Activated T-helper 1 cell treated with anti-CD3 and anti-CD28 coated beads, Interleukin-12 subunit alpha, Interleukin-12 subunit beta, Interleukin-2, Interleukin-4 antibody, amounts not matched to agents 30 ng/mL and 10 ng/mL and 1 ng/mL, durations not matched to agents 14 hours and 24 hours and 36 hours (primary cell): Measurements from ENCODE around the gene EPB41L3. TPM values are rescaled to one million over a fixed set of nuclear protein-coding genes. Genes with fewer than 3 reads are reported as not detected.

Source experiments
- DNase-seq: peaks from one replicate; pipeline ENCODE4 v3.0.0; 2021; ENCODE audit warnings: low spot score
- H3K27ac Mint-ChIP-seq: one replicate; pipeline ENCODE4 v1.8.0; 2021; ENCODE audit warnings: mild to moderate bottlenecking, mixed read lengths
- H3K27me3 Mint-ChIP-seq: one replicate; pipeline ENCODE4 v1.8.0; 2022; ENCODE audit warnings: mild to moderate bottlenecking, moderate library complexity, mixed read lengths; ENCODE audit not compliant: insufficient read depth
- H3K36me3 Mint-ChIP-seq: one replicate; pipeline ENCODE4 v1.8.0; 2021; ENCODE audit warnings: low read depth, mixed read lengths
- H3K4me1 Mint-ChIP-seq: one replicate; pipeline ENCODE4 v1.8.0; 2021; ENCODE audit warnings: low read depth, mixed read lengths
- H3K4me3 Mint-ChIP-seq: one replicate; pipeline ENCODE4 v1.8.0; 2021; ENCODE audit warnings: mild to moderate bottlenecking, moderate library complexity, mixed read lengths
- H3K9me3 Mint-ChIP-seq: one replicate; pipeline ENCODE4 v1.8.0; 2021; ENCODE audit warnings: mixed read lengths
- intact Hi-C: fragments of 100-400 bp; cut with micrococcal nuclease; formaldehyde crosslinking; loops from one replicate; pipeline ENCODE4 v1.15.1; 2024
- total RNA-seq: library from RNA; stranded (reverse); gene quantifications from 2 replicates; pipeline ENCODE4 v1.2.3, GENCODE V29; 2022

EPB41L3 gene
- total RNA-seq, 1 donor from 2014 or later = 1.7 TPM

DNA sequence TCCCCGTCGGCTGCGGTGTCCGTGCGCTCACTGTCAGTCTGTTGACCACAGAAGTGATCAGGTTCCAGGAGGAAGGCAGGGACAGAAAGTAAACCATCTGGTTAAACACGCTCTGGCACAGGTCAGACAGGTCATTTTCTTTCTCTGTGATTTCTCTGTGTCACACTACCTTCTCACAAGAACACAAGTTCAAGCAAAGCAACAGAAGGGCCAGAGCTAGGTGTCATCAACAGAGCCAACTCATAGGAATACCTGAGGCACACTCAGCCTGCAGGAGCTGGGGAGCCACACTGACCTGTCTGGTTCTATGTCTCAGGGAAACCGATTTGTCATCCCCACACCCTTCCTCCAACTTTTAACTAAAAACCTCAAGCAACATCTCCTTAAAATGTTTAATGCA, 133.2 kb downstream of the EPB41L3 start:
- Mint-ChIP-seq H3K27me3 (peaks cover 5% of the 10 kb centered on the region), H3K4me3 (no peak overlapping the region), H3K4me1 (no peaks in the 10 kb centered on the region), H3K36me3 (no peaks in the 10 kb centered on the region), H3K9me3 (no peaks in the 10 kb centered on the region), H3K27ac (no peak overlapping the region)
- no peak for DNase-seq
- intact Hi-C loops = no loop called here

GRCh38 chr18:5398269-5398668, 145.5 kb downstream of the EPB41L3 start:
- Mint-ChIP-seq H3K4me3 (no peak overlapping the region), H3K36me3 (no peaks in the 10 kb centered on the region), H3K27ac (no peak overlapping the region), H3K4me1 (peaks cover 22% of the 10 kb centered on the region), H3K9me3 (no peaks in the 10 kb centered on the region), H3K27me3 (peaks cover 2% of the 10 kb centered on the region)
- intact Hi-C loops = loop anchor here (10.0 kb wide), 1 partner anchor 153 kb away; no protein-coding TSS in a partner anchor
- no peak for DNase-seq

DNA sequence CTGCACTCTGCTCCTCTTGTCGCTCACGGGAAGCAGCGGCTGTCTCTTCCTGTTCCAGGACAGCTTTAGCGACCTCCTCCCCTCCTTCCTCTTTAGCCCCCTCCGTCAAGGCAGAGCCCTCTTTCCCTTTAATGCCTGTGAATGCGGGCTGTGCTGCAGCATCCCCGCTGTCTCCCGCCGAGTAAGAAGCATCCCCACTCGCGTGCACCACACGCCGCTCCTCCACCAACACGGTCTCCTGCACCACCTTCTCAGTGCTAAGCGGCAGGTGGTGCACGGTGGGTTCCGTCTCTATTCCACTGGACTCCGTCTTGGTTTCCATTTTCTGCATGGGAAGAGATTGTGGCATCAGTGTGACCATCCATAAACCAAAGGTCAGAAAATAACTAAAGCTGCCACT, 146.7 kb downstream of the EPB41L3 start:
- Mint-ChIP-seq H3K27me3 (peaks cover 2% of the 10 kb centered on the region), H3K4me3 (no peak overlapping the region), H3K36me3 (no peaks in the 10 kb centered on the region), H3K9me3 (no peaks in the 10 kb centered on the region), H3K27ac (no peak overlapping the region), H3K4me1 (peaks cover 22% of the 10 kb centered on the region)
- intact Hi-C loops = loop anchor here (10.0 kb wide), 1 partner anchor 152 kb away; no protein-coding TSS in a partner anchor
- no peak for DNase-seq

DNA sequence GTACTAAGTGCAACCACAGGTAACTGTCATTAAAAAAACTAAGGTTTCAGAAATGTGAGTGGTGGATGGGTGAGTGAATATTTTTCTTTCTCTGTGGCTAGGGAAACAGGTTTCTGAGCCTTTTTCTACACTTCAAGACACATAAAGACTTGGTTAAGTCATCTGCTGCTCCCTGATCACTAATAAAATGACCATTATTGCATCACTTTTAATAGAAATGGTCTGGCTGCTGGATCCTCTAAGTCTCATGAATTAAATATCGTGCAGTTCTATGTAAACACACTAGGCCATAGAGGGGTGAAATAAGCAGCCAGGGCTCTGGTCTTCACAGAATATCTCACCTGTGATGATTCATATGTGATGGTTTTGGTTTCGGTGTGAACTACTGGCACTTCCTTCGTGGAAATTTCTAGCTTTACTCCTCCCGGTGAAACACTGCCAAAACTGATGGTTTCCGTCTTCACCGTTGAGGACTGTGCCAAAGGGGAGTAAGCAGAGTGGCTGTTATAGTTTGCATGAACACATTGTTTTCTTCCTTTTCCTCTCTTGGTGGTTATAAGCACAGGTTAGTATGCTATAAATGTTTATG, 147.8 kb downstream of the EPB41L3 start:
- intact Hi-C loops = loop anchor here (10.0 kb wide), 1 partner anchor 151 kb away; no protein-coding TSS in a partner anchor
- no peak overlapping the region for H3K27ac Mint-ChIP-seq
- H3K9me3 Mint-ChIP-seq = no peaks in the 10 kb centered on the region
- DNase-seq = peak; percentile 4
- H3K4me1 Mint-ChIP-seq = peaks cover 21% of the 10 kb centered on the region
- H3K4me3 Mint-ChIP-seq = no peak overlapping the region
- no peaks in the 10 kb centered on the region for H3K36me3 Mint-ChIP-seq
- H3K27me3 Mint-ChIP-seq = peaks cover 2% of the 10 kb centered on the region

DNA sequence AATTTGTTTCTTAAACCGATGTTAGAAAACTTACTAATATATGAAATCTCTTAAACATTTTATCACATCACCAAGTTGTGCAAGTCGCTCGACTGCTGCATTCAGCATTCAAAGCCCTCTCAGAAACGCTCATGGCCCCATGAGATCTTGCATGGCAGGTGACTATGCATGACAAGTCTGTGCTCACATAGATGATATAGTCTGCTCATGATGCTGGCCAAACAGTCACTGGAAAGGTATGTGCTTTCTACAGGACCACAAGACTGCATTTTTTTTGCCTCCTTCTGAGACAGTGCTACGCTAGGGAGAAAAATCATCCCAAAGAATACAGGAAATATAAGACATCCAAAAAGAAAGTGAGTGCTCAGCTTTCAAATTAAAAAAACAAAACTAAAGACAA, 150.0 kb downstream of the EPB41L3 start:
- peaks cover 2% of the 10 kb centered on the region for H3K27me3 Mint-ChIP-seq
- H3K9me3 Mint-ChIP-seq = no peaks in the 10 kb centered on the region
- H3K36me3 Mint-ChIP-seq = no peaks in the 10 kb centered on the region
- peaks cover 11% of the 10 kb centered on the region for H3K4me1 Mint-ChIP-seq
- H3K4me3 Mint-ChIP-seq = no peak overlapping the region
- no peak overlapping the region for H3K27ac Mint-ChIP-seq
- no peak for DNase-seq
- intact Hi-C loops = loop anchor here (10.0 kb wide), 1 partner anchor 149 kb away; no protein-coding TSS in a partner anchor

DNA sequence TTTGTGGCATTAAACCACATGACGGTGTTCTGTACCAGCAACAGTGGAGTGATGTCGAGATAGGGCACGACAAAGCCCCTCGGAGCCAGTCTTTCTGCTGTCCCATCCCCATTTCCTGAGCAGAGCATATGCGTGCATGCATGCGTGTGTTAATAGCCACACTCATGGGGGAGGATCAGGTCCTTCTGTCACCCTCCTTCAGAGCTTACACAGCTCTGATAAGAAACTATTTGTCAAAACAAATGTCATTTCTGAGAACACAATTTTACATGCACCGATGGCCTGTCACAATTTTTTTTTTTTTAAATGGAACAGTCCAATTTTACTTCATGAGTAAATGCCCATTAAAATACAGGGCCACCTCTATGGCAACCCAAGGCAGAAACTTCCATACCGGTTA, 152.4 kb downstream of the EPB41L3 start:
- Mint-ChIP-seq H3K9me3 (no peaks in the 10 kb centered on the region), H3K27ac (no peak overlapping the region), H3K36me3 (no peaks in the 10 kb centered on the region), H3K4me1 (peaks cover 10% of the 10 kb centered on the region), H3K4me3 (no peak overlapping the region), H3K27me3 (peaks cover 2% of the 10 kb centered on the region)
- intact Hi-C loops = loop anchor here (10.0 kb wide), 1 partner anchor 147 kb away; no protein-coding TSS in a partner anchor
- DNase-seq = no peak

DNA sequence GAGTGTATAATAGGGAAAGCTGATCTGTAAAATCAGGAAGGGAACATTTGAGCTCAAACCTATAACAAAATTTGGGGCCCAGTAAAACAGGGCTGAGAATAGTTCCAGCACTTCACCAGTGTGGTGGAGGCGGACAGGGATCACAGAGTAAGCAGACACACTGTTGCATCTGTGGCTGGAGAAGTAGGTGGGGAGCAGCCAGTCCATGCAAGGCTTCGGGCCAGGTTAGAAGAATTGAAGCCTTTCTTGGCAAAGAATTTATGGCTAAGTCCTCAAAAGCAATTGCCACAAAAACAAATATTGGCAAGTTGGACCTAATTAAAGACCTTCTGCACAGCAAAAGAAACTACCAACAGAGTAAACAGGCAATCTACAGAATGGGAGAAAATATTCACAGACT, 154.4 kb downstream of the EPB41L3 start:
- peaks cover 2% of the 10 kb centered on the region for H3K27me3 Mint-ChIP-seq
- no peaks in the 10 kb centered on the region for H3K9me3 Mint-ChIP-seq
- H3K27ac Mint-ChIP-seq = no peak overlapping the region
- intact Hi-C loops = no loop called here
- H3K4me3 Mint-ChIP-seq = no peak overlapping the region
- no peak for DNase-seq
- H3K36me3 Mint-ChIP-seq = no peaks in the 10 kb centered on the region
- H3K4me1 Mint-ChIP-seq = no peaks in the 10 kb centered on the region

DNA sequence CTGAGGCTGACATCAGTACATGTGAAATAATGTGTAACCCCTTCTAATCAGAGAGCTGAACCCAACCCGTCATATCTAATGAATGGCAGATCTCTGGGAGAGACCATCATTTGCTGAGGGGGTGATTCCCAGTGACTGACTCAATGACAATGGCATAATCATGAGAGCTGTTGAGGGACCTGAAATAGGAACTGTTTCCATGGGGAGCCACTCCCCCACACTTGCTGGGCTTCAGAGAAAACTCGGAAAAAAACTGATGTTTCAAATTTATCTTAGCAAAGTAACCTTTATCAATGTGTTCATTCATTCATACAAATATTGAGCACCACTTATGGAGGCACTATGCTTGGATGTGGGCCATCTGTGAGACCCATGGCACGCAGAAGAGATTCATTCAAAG, 154.9 kb downstream of the EPB41L3 start:
- no peaks in the 10 kb centered on the region for H3K9me3 Mint-ChIP-seq
- H3K4me1 Mint-ChIP-seq = no peaks in the 10 kb centered on the region
- intact Hi-C loops = no loop called here
- DNase-seq = no peak
- H3K27ac Mint-ChIP-seq = no peak overlapping the region
- no peaks in the 10 kb centered on the region for H3K27me3 Mint-ChIP-seq
- H3K4me3 Mint-ChIP-seq = no peak overlapping the region
- no peaks in the 10 kb centered on the region for H3K36me3 Mint-ChIP-seq

DNA sequence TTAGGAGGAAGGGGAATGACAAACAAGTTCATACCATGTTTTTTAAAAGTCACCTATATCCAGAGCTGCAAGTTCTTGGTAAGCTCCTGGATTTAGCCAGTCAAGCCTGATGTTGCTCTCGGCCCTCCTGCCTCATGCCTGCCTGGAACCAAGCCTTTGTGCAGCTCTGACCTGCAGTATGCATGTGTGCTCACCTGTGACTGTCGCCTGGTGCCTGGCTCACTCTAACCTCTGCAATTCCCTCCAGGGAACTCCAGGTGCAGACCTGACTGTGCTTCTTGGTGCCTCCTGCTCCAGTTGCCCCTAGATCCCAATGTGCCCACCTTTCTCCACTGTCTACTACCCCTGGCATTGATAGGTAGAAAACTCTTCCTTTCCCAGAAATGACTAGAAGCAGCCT, 163.2 kb downstream of the EPB41L3 start:
- DNase-seq = no peak
- H3K9me3 Mint-ChIP-seq = no peaks in the 10 kb centered on the region
- no peaks in the 10 kb centered on the region for H3K4me1 Mint-ChIP-seq

GRCh38 chr18:5376986-5377385, 166.8 kb downstream of the EPB41L3 start:
- no peaks in the 10 kb centered on the region for H3K4me1 Mint-ChIP-seq
- H3K36me3 Mint-ChIP-seq = no peaks in the 10 kb centered on the region
- H3K27ac Mint-ChIP-seq = no peak overlapping the region
- no peak overlapping the region for H3K4me3 Mint-ChIP-seq
- H3K9me3 Mint-ChIP-seq = no peaks in the 10 kb centered on the region
- DNase-seq = no peak
- no peaks in the 10 kb centered on the region for H3K27me3 Mint-ChIP-seq
- intact Hi-C loops = no loop called here

More for the DNA sequence above, 163.2 kb downstream of the EPB41L3 start:
- H3K27ac Mint-ChIP-seq = no peak overlapping the region
- H3K27me3 Mint-ChIP-seq = no peaks in the 10 kb centered on the region
- no peaks in the 10 kb centered on the region for H3K36me3 Mint-ChIP-seq
- H3K4me3 Mint-ChIP-seq = no peak overlapping the region
- intact Hi-C loops = no loop called here

GRCh38 chr18:5370332-5370731, 173.5 kb downstream of the EPB41L3 start:
- Mint-ChIP-seq H3K9me3 (no peaks in the 10 kb centered on the region), H3K4me1 (no peaks in the 10 kb centered on the region), H3K4me3 (no peak overlapping the region), H3K36me3 (no peaks in the 10 kb centered on the region), H3K27ac (no peak overlapping the region), H3K27me3 (no peaks in the 10 kb centered on the region)
- DNase-seq = no peak
- intact Hi-C loops = no loop called here

DNA sequence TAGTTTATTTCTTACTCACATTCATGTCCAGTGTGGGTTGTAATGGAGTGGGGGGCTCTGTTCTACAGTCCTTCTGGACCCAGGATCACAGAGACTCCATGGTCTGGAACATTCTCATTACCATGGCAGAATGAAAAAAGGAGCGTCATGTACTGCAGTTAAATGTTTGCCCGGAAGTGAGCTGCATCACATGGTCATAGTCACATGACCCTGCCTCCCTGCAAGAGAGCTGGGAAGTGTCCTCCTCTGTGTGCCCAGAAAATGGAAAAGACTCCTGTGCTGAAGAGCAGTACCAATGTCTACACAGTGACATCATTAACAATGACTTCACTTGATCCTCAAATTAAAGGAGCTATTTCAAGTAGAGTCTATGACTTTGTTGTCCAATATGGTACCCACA, 174.3 kb downstream of the EPB41L3 start:
- intact Hi-C loops = no loop called here
- no peaks in the 10 kb centered on the region for H3K4me1 Mint-ChIP-seq
- no peaks in the 10 kb centered on the region for H3K9me3 Mint-ChIP-seq
- no peak overlapping the region for H3K4me3 Mint-ChIP-seq
- H3K36me3 Mint-ChIP-seq = no peaks in the 10 kb centered on the region
- no peaks in the 10 kb centered on the region for H3K27me3 Mint-ChIP-seq
- no peak overlapping the region for H3K27ac Mint-ChIP-seq
- DNase-seq = no peak

GRCh38 chr18:5365443-5365842, 178.4 kb downstream of the EPB41L3 start:
- intact Hi-C loops = no loop called here
- no peak overlapping the region for H3K4me3 Mint-ChIP-seq
- H3K36me3 Mint-ChIP-seq = no peaks in the 10 kb centered on the region
- H3K9me3 Mint-ChIP-seq = no peaks in the 10 kb centered on the region
- no peak overlapping the region for H3K27ac Mint-ChIP-seq
- no peaks in the 10 kb centered on the region for H3K4me1 Mint-ChIP-seq
- peaks cover 1% of the 10 kb centered on the region for H3K27me3 Mint-ChIP-seq
- no peak for DNase-seq

GRCh38 chr18:5350636-5351035, 193.2 kb downstream of the EPB41L3 start:
- no peak for DNase-seq
- intact Hi-C loops = no loop called here
- peaks cover 9% of the 10 kb centered on the region for H3K9me3 Mint-ChIP-seq
- no peaks in the 10 kb centered on the region for H3K27me3 Mint-ChIP-seq
- no peaks in the 10 kb centered on the region for H3K36me3 Mint-ChIP-seq
- no peaks in the 10 kb centered on the region for H3K4me1 Mint-ChIP-seq
- H3K27ac Mint-ChIP-seq = no peak overlapping the region
- H3K4me3 Mint-ChIP-seq = no peak overlapping the region
